Endothelial cell (in vitro differentiated cells): ENCODE data around the gene LAPTM5. TPM values are rescaled to one million over a fixed set of nuclear protein-coding genes. Genes with fewer than 3 reads are reported as not detected.

Experiments
- DNase-seq: peaks from one replicate; pipeline ENCODE4 v3.0.0; 2021; ENCODE audit warnings: low spot score
- H3K27ac Mint-ChIP-seq: one replicate; pipeline ENCODE4 v1.8.0; 2021; ENCODE audit warnings: mixed read lengths, inconsistent platforms; ENCODE audit not compliant: unreplicated experiment
- H3K27me3 Mint-ChIP-seq: one replicate; pipeline ENCODE4 v1.8.0; 2021; ENCODE audit warnings: mild to moderate bottlenecking, moderate library complexity, mixed read lengths, inconsistent platforms; ENCODE audit not compliant: unreplicated experiment
- H3K36me3 Mint-ChIP-seq: one replicate; pipeline ENCODE4 v1.8.0; 2021; ENCODE audit warnings: mild to moderate bottlenecking, low read depth, mixed read lengths, inconsistent platforms; ENCODE audit not compliant: unreplicated experiment
- H3K4me1 Mint-ChIP-seq: one replicate; pipeline ENCODE4 v1.8.0; 2021; ENCODE audit warnings: mild to moderate bottlenecking, mixed read lengths, inconsistent platforms; ENCODE audit not compliant: unreplicated experiment
- H3K4me3 Mint-ChIP-seq: one replicate; pipeline ENCODE4 v1.8.0; 2021; ENCODE audit warnings: mild to moderate bottlenecking, mixed read lengths, inconsistent platforms; ENCODE audit not compliant: unreplicated experiment
- H3K9me3 Mint-ChIP-seq: one replicate; pipeline ENCODE4 v1.8.0; 2021; ENCODE audit warnings: mixed read lengths, inconsistent platforms; ENCODE audit not compliant: unreplicated experiment
- total RNA-seq: library from RNA; stranded (reverse); fragmentation: NEBNext Ultra II Directional; extraction: Animal tissue kit (Norgen Biotek cat#: 25700); gene quantifications from one replicate; pipeline ENCODE4 v1.2.1, GENCODE V29; 2021; ENCODE audit not compliant: unreplicated experiment
- TF ChIP-seq, protein P1 (sequence below): fragments of 200-600 bp; sonication (generic); IDR thresholded peaks from one replicate; pipeline ENCODE4 v1.5.0; 2021; ENCODE audit warnings: antibody characterized with exemption; ENCODE audit not compliant: unreplicated experiment

LAPTM5 gene
- total RNA-seq, 1 donor from 2014 or later = 80.5 TPM

DNA sequence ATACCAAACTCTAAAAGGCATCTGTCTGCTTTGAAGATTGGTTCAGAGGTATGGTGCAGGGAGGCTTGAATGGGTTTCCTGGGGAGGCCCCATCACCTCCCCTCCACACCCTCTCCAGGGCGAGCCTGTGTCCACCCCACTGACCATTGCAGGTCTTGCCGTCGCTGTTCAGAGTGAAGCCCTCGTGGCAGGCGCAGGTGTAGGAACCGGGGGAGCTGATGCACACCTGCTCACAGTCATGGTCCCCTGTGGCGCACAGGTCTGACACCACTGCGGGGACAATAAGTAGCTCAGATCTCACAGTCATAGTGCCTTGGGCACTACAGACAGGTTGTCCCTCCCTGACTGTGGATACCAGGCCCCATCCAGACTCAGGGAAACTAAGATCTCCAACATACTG, 40.9 kb downstream of the LAPTM5 start:
- peak overlapping the region; percentile 9 for H3K4me3 Mint-ChIP-seq

DNA sequence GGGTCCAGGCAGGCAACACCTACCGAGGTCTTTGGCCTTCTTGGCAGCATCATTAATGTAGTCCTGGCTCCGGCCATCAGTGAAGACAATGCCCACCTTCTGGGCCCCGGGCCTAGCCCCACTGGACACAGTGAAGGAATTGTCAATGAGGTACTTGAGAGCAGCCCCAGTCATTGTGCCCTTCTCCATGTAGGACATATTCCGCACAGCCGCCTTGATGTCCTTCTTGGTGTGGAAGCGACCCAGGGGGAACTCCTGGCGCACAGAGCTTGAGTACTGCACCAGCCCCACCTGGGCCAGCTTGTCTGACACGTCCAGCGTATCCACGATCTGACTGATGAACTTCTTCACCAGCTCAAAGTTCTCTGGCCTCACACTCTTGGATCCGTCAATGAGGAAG, 41.7 kb downstream of the LAPTM5 start:
- Mint-ChIP-seq H3K9me3 (no peaks in the 10 kb centered on the region), H3K36me3 (peaks cover 4% of the 10 kb centered on the region), H3K27ac (no peak overlapping the region), H3K4me1 (no peaks in the 10 kb centered on the region), H3K4me3 (no peak overlapping the region), H3K27me3 (peaks cover 7% of the 10 kb centered on the region)
- DNase-seq = no peak
- TF ChIP-seq, protein P1, sequence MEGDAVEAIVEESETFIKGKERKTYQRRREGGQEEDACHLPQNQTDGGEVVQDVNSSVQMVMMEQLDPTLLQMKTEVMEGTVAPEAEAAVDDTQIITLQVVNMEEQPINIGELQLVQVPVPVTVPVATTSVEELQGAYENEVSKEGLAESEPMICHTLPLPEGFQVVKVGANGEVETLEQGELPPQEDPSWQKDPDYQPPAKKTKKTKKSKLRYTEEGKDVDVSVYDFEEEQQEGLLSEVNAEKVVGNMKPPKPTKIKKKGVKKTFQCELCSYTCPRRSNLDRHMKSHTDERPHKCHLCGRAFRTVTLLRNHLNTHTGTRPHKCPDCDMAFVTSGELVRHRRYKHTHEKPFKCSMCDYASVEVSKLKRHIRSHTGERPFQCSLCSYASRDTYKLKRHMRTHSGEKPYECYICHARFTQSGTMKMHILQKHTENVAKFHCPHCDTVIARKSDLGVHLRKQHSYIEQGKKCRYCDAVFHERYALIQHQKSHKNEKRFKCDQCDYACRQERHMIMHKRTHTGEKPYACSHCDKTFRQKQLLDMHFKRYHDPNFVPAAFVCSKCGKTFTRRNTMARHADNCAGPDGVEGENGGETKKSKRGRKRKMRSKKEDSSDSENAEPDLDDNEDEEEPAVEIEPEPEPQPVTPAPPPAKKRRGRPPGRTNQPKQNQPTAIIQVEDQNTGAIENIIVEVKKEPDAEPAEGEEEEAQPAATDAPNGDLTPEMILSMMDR = no peak

More for the DNA sequence above, 40.9 kb downstream of the LAPTM5 start:
- DNase-seq = no peak
- Mint-ChIP-seq H3K4me1 (no peaks in the 10 kb centered on the region), H3K9me3 (no peaks in the 10 kb centered on the region), H3K27me3 (peaks cover 8% of the 10 kb centered on the region), H3K27ac (no peak overlapping the region), H3K36me3 (peaks cover 4% of the 10 kb centered on the region)
- TF ChIP-seq, protein P1 = no peak

DNA sequence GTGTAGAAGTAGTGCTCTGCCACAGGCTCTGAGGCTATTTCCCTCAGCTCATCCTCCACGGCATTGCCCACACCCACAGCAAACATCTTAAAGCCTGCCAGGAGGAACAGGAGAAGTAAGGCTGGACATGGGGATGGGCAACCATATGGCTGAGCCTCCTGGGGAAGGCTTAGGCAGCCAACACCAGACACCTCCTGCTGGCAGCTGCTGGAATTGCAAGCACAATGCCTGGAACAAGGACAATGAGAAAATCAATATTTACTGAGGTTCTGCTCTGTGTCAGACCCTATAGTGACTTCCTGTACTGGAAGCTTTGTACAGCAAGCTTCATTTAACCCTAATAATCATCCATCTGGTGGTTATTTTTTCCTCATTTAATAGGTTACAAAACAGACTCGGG, 42.4 kb downstream of the LAPTM5 start:
- no peaks in the 10 kb centered on the region for H3K9me3 Mint-ChIP-seq

DNA sequence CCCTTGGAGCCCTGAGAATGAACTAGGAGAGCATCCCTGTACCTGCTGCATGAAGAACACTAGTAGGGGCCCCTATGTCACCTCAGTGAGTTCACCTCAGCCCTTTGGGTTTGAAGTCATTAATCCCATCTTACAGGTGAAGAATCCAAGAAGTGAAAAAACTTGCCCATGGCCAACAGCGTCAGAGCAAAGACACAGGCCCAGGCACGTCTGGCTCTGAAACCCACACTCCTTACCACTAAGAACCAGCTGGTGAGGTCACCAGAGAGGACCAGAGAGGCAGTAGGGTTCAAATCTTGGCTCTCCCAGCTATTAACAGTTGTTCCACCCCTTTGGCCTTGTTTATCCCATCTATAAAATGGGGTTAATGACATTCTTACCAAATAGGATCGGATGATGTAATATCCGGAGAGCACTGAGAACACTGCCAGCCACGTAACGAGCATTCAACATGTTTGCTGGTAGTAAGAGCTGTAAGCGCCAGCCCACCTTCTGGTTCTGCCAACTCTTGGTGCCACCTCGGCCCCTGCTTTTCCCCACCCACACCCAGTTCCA, 43.0 kb downstream of the LAPTM5 start:
- H3K9me3 Mint-ChIP-seq = no peaks in the 10 kb centered on the region
- TF ChIP-seq, protein P1 = no peak
- no peak for DNase-seq
- H3K36me3 Mint-ChIP-seq = peaks cover 4% of the 10 kb centered on the region
- no peak overlapping the region for H3K27ac Mint-ChIP-seq
- H3K4me1 Mint-ChIP-seq = no peaks in the 10 kb centered on the region
- peaks cover 7% of the 10 kb centered on the region for H3K27me3 Mint-ChIP-seq
- H3K4me3 Mint-ChIP-seq = no peak overlapping the region

More for the DNA sequence above, 42.4 kb downstream of the LAPTM5 start:
- no peak for DNase-seq
- Mint-ChIP-seq H3K27ac (no peak overlapping the region), H3K4me3 (no peak overlapping the region), H3K27me3 (peaks cover 7% of the 10 kb centered on the region), H3K4me1 (no peaks in the 10 kb centered on the region), H3K36me3 (peaks cover 4% of the 10 kb centered on the region)
- TF ChIP-seq, protein P1 = peak; percentile 83

DNA sequence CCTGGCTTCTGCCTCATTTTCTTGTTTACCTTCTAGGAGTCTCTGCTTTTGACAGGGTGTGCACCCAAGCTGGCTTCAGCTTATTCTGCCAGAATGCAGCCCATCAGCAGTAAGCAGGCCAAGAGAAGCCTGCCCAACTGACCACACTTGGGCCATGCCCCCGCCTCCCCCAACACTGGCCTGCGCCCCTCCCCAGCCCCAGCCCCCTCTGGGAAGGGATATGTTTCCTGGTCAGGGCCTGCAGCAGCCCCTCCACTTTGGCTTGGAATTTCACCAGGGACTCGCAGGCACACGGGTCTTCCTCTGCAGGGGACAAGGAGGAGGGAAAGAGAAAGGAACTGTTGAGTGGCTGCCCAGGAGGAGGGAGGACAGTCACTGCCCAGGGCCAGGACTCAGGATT, 43.5 kb downstream of the LAPTM5 start:
- Mint-ChIP-seq H3K4me3 (no peak overlapping the region), H3K9me3 (no peaks in the 10 kb centered on the region), H3K27me3 (peaks cover 10% of the 10 kb centered on the region), H3K4me1 (no peaks in the 10 kb centered on the region), H3K27ac (no peak overlapping the region), H3K36me3 (peaks cover 4% of the 10 kb centered on the region)
- DNase-seq = no peak
- TF ChIP-seq, protein P1 = no peak
